ENCODE data around the gene GALNT14. TPM values are rescaled to one million over a fixed set of nuclear protein-coding genes. Genes with fewer than 3 reads are reported as not detected.

The GALNT14 gene
- total and polyA plus RNA-seq, 2 donors (not counting 1 experiment from before 2014, with no cell fraction given): 0.15 to 0.83 TPM

GRCh38 chr2:30897539-30897938, 240.7 kb downstream of the GALNT14 start:
- Histone ChIP-seq H4K20me1 (ENCODE audit: control insufficient read depth, extremely low read depth, insufficient read depth, low read length) (no peaks in the 10 kb centered on the region), H3K27me3 (ENCODE audit: control insufficient read depth, insufficient read depth, low read length) (no peaks in the 10 kb centered on the region), H3K36me3 (ENCODE audit: control insufficient read depth, insufficient read depth, low read length) (no peaks in the 10 kb centered on the region), H2AFZ (ENCODE audit: low read length) (no peak overlapping the region), H3K9ac (ENCODE audit: insufficient read depth, low read length) (no peak overlapping the region), H3K79me2 (ENCODE audit: control insufficient read depth, insufficient read depth, low read length) (no peaks in the 10 kb centered on the region), H3K4me3 (replicated peaks in 1 of 4; ENCODE audit: control extremely low read depth in 1 of 4, insufficient read depth in 1 of 4, low read depth in 3 of 4, low read length in 4 of 4) (no peak overlapping the region), H3K27ac (ENCODE audit: insufficient read depth, low read length) (no peak overlapping the region), H3K4me1 (ENCODE audit: control insufficient read depth, extremely low read depth, insufficient read depth, low read length) (no peaks in the 10 kb centered on the region), H3K9me3 (ENCODE audit: control insufficient read depth, insufficient read depth, low read depth, low read length) (no peaks in the 10 kb centered on the region), H3K4me2 (ENCODE audit: extremely low read depth, insufficient read depth, low read length) (no peak overlapping the region)
- TF ChIP-seq EZH2 (IDR thresholded peaks at IDR 0.05; ENCODE audit: low read length, missing control alignments): no peak
- TF ChIP-seq CTCF (conservative IDR thresholded peaks at IDR 0.05 in 1 of 2, IDR thresholded peaks at IDR 0.05 in 1 of 2; ENCODE audit: low read depth in 1 of 2, low read length in 2 of 2): no peak
- no peak for DNase-seq (ENCODE audit: low read depth in 2 of 2)

GRCh38 chr2:30894498-30895119, 243.6 kb downstream of the GALNT14 start:
- no peak overlapping the region for H2AFZ ChIP-seq (ENCODE audit: low read length)
- no peak overlapping the region for H3K4me3 ChIP-seq (replicated peaks in 1 of 4; ENCODE audit: control extremely low read depth in 1 of 4, insufficient read depth in 1 of 4, low read depth in 3 of 4, low read length in 4 of 4)
- no peaks in the 10 kb centered on the region for H3K9me3 ChIP-seq (ENCODE audit: control insufficient read depth, insufficient read depth, low read depth, low read length)
- no peaks in the 10 kb centered on the region for H3K27me3 ChIP-seq (ENCODE audit: control insufficient read depth, insufficient read depth, low read length)
- H3K4me1 ChIP-seq (ENCODE audit: control insufficient read depth, extremely low read depth, insufficient read depth, low read length): no peaks in the 10 kb centered on the region
- no peak overlapping the region for H3K4me2 ChIP-seq (ENCODE audit: extremely low read depth, insufficient read depth, low read length)
- no peaks in the 10 kb centered on the region for H4K20me1 ChIP-seq (ENCODE audit: control insufficient read depth, extremely low read depth, insufficient read depth, low read length)
- no peaks in the 10 kb centered on the region for H3K79me2 ChIP-seq (ENCODE audit: control insufficient read depth, insufficient read depth, low read length)
- H3K36me3 ChIP-seq (ENCODE audit: control insufficient read depth, insufficient read depth, low read length): no peaks in the 10 kb centered on the region
- no peak overlapping the region for H3K27ac ChIP-seq (ENCODE audit: insufficient read depth, low read length)
- no peak for TF ChIP-seq CTCF (conservative IDR thresholded peaks at IDR 0.05 in 1 of 2, IDR thresholded peaks at IDR 0.05 in 1 of 2; ENCODE audit: low read depth in 1 of 2, low read length in 2 of 2)
- no peak for TF ChIP-seq EZH2 (IDR thresholded peaks at IDR 0.05; ENCODE audit: low read length, missing control alignments)
- H3K9ac ChIP-seq (ENCODE audit: insufficient read depth, low read length): no peak overlapping the region
- DNase-seq (ENCODE audit: low read depth in 2 of 2): no peak

- TF ChIP-seq EZH2 (IDR thresholded peaks at IDR 0.05; ENCODE audit: low read length, missing control alignments) (no peak), CTCF (conservative IDR thresholded peaks at IDR 0.05 in 1 of 2, IDR thresholded peaks at IDR 0.05 in 1 of 2; ENCODE audit: low read depth in 1 of 2, low read length in 2 of 2) (no peak)
- H3K27me3 ChIP-seq (ENCODE audit: control insufficient read depth, insufficient read depth, low read length): no peaks in the 10 kb centered on the region
- H4K20me1 ChIP-seq (ENCODE audit: control insufficient read depth, extremely low read depth, insufficient read depth, low read length): no peaks in the 10 kb centered on the region
- H3K9ac ChIP-seq (ENCODE audit: insufficient read depth, low read length): no peak overlapping the region
- no peak overlapping the region for H3K4me2 ChIP-seq (ENCODE audit: extremely low read depth, insufficient read depth, low read length)
- no peaks in the 10 kb centered on the region for H3K4me1 ChIP-seq (ENCODE audit: control insufficient read depth, extremely low read depth, insufficient read depth, low read length)
- no peaks in the 10 kb centered on the region for H3K9me3 ChIP-seq (ENCODE audit: control insufficient read depth, insufficient read depth, low read depth, low read length)
- H3K79me2 ChIP-seq (ENCODE audit: control insufficient read depth, insufficient read depth, low read length): no peaks in the 10 kb centered on the region
- no peak overlapping the region for H2AFZ ChIP-seq (ENCODE audit: low read length)
- no peak overlapping the region for H3K27ac ChIP-seq (ENCODE audit: insufficient read depth, low read length)
- no peaks in the 10 kb centered on the region for H3K36me3 ChIP-seq (ENCODE audit: control insufficient read depth, insufficient read depth, low read length)
- DNase-seq (ENCODE audit: low read depth in 2 of 2): no peak
- no peak overlapping the region for H3K4me3 ChIP-seq (replicated peaks in 1 of 4; ENCODE audit: control extremely low read depth in 1 of 4, insufficient read depth in 1 of 4, low read depth in 3 of 4, low read length in 4 of 4)
Measured at GRCh38 chr2:30888852-30889409, 249.3 kb downstream of the GALNT14 start.

All from fibroblast of lung (primary cell).